Islet precursor cell (in vitro differentiated cells): Measurements from ENCODE around the gene PLPPR1.
"Not testable (repeated sequence)": the region's sequence is repeated elsewhere in the genome, so short reads cannot be mapped to it uniquely, and the experiment has no call there.

Source experiments
- DNase-seq: peaks from one replicate; pipeline ENCODE4 v3.0.0-alpha.2; 2018

Gene PLPPR1

DNA sequence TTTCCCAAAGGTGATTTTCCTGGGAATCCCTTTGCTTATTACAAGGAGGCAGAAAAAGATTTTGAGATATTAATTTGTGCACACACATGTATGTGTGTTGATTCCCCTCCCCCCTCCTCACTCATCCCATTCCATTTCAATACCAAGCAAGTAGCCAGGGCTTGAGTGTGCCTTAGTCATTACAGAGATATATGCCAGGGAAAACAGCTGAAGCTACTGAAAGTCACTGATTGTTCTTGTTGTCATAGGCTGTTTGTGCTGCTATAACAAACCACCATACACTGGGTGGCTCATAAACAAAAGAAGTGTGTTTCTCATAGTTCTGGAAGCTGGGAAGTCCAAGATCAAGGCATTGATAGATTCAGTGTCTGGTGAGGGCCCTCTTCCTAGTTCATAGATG, 197.6 kb downstream of the PLPPR1 start:
- no peak for DNase-seq

DNA sequence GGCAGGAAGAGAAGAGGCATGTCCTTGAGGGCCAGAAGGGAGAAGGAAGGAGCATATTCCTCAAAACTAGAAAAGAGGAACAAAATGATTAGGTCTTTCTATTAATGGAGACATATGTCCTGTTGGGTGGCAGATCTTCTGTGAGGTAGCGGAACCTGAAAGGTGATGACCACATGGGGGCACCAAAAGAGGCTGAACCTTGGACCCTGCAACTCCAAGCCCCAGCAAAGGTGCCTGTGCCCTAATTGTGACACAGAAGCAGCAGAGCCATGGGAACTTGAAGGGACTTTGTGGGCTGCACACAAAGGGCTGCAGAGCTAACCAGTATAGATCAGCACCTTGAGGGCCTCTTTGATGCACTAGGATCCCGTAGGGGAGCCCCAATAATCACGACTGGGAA, 198.3 kb downstream of the PLPPR1 start:
- DNase-seq: no peak

DNA sequence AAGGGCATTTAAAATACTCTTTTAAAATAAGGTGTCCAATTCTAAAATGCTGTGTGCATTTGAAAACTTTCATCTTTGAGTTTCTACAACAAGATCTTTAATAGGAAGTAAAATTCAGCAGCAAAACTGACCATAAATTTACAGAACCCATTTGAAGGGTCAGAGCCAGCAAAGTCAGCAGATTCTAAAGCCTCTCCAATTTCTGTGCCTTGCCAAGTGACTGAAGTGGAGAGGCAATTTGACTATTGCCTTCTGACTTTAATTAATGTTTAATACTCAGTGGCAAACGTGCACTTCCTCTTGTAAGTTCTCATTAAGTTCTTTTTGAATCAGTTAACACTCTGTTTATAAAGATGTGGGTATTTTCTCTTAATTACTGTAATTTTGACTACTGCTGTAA, 201.1 kb downstream of the PLPPR1 start:
- no peak for DNase-seq

DNA sequence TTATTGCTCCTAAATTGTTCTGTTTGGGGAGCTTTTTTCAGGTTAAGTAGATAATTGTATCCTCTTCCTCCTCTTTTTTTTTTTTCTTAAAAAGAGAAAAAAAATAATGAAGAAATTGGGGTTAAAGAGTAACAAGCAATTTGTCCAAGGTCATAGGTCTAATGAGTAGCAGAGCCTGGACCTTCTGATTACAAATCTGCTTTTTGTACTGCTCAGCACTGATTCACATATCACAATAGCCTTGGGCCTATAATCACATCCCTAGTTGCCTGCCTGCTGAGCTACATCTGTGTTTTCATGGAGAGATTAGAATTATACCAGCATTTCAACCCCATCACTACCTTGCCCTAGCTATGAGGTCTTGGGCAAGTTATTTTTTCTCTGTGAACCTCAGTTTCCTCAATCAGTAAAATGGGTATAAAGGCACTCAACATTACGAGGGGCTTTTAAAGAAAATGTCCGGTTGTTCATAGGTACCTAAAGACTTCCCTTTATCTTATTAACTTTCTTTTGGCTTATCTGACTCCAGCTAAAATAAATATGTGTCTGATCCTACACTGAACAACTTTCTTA, 204.0 kb downstream of the PLPPR1 start:
- DNase-seq: no peak

DNA sequence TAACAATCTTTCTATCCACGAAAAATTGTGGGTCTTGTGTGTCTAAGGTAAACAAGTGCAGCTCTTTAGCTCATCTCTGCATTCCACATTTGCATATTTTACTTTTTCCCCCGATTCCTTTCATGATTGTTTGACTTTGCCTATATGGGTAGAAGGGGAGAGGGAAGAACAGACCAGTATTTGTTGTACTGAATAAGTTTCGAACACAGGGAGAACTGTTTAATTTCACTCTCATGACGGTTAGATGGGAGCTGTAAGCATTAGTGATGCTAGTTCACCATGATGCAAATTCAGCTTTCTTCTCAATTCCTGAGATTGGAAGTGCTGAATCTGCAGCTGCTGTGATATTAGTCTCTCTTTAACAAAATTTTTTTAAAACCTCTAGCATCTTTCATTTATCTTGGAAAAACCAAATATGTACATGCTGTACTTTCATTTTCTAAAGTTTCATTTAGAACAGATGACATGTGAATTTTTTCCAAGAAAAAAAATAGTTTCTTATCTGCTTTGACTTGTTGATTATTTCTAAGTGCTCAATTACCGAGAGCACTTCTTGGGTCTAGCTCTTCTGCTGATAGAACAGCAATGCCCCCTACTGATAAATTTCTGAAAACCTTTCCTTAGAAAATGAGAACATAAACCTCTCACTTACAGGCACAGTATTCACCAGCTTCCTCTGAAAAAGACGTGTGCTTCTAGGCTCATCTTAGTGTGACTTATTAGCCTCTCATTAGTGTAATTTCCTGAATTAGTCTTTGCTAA, 206.8 kb downstream of the PLPPR1 start:
- no peak for DNase-seq

DNA sequence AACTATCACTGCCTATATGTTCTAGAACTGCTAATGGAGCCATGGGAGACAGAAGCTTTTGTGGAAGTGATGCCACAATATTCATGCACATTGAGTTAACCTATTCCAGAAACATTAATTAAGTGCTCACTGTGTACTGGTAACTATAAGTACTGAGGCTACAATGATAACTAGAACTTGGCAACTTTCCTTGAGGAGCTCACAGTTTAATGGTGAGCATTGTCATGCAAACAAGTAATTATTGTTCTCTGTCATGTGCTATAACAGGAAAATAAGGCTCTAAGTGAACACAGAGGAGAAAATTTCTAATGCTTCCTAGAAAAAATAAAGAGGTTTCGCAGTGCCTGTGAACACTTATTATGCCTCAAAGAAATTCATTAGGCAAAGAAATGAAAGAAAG, 214.1 kb downstream of the PLPPR1 start:
- no peak for DNase-seq

DNA sequence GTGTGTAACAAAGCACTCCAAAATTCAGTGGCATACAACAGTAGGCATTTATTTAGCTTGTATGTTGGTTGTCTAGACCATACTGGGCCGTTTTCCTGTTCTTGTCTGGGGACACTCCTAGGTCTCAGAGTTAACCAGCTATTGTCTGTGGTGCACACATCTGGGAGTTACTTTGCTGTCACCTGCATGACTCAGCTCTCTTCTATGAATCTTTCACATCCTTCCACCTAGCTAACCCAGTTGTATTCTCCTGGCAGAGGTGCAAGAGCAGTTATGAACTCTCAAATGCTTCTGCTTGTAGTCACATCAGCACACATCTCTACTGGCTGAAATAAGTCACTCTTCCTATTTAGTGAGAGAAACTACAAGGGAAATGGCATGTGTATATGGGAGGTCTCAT, 218.2 kb downstream of the PLPPR1 start:
- no peak for DNase-seq

DNA sequence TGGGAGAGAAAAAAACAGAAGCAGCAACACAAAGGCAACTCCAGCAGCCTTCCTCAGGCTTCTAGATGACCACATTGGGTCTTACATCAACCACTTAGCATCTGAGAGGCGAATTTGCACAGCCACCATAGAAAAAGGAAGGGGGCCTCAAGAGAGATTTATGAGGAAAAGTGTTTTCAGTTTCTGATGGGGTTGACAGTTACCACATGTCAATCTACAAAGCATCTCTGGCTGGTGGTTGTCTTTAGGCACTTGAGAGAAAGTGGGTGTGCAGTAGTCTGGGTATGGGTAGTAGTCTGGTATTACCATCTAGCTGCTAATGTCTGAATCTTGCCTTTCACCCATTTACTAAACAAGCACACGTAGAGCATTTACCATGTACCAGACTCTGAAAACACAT, 218.8 kb downstream of the PLPPR1 start:
- DNase-seq: no peak

DNA sequence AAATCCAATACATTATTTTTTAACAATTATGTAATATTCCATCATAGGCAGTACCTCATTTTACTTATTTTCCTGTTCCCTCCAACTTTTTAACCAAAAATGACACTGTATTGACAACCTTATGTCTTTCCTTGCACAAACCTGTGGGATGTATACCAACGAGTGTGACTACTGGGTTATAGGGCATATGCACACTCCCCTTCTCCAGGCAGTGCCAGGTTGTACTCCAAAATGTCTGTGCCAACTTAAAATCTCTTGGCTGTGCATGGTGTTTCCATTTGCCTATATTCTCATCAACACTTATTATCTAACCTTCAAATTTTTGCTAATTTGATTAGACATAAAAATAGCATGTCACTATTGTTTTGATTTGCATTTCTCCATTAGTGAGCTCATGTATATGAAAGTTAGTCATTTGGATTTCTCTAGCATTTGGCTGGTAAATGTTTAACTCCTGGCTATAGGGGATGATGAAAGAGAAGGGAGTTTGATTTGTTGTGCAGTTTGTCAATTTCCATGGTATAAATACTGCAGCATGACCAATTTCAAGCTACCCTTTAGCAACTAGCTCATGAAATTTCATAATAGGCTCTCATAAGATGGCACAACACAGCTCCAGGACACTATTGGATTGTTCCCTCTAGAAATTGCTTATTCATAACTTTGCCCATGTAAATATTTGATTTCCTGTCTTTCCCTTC, 226.4 kb downstream of the PLPPR1 start:
- no peak for DNase-seq

DNA sequence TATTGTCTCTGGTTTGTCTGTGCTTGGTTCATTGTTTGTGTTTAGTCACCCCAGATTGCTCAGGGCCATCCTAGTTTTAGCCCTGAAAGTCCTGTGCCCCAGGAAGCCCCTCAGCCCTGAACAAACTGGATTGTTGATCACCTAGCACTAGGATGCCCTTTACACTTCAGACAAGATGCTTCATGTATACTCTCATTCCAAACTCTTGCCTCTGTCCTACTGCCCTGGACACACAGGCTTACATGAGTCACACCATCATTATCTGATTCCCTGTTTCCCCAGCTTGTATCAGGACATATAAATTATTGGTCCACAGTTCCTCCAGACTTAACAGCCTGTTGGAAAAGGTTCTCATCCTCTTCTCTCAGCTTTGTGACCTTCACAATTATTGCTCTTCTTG, 236.2 kb downstream of the PLPPR1 start:
- DNase-seq: no peak

DNA sequence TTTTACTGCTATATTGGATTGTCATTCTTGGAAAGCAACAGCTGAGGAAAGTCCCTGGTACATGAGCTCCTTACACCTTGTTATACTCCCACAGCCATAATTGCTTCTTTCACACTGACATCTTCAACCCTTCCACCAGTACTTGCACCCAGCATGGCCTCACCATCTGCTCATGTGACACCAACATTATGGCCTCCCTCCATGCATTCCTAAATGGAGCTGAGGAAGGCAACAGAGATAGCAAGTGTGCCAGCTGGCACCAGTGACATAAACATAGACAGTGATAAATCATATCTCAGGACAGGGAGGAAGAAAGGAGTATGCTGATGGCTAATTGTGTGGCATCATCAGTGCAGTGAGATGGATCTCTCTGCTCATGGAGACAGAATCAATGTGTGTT, 236.7 kb downstream of the PLPPR1 start:
- DNase-seq: no peak

DNA sequence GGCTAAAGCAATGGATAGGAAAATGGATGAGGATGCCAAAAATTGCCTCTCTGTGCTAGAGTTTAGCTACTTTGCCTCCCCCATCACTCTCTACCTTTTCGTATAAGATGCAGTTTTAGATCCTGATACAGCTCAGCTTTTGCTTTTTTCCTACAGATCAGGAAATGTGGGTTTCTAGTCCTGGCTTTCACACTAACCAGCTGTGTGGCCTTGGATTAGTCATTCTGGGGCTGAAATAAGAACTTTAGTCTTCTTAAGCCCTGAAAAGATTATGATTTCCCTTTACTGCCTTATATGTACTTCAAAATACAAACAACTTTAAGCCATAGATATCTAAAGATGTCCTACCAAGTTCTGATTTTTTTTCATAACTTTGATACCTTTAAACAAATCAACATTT, 239.9 kb downstream of the PLPPR1 start:
- no peak for DNase-seq

DNA sequence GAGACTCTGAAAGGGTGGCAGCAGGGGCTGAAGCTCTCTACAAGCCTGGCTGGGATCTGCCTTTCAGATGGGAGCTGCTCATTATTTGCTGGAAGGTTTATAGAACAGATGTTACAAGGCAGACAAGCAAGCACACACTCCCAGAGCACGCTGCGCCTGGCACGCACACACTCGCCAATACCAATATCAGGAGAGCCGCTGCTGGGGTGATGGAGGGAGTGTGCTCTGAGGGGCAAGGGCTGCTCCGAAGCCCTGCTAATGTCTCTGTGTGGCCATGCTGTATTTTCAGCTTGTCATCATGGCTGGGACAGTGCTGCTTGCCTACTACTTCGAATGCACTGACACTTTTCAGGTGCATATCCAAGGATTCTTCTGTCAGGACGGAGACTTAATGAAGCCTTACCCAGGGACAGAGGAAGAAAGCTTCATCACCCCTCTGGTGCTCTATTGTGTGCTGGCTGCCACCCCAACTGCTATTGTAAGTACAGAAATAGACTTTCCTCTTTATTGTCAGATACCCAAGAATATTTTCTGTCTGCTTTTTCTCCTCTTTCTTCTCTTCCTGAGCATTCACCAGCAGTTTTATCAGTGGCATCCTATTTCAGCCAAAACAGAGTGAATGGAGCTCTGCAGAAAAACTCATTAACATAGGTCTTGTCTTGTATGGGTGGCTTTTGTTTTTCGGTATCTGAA, 241.2 kb downstream of the PLPPR1 start:
- DNase-seq: no peak

DNA sequence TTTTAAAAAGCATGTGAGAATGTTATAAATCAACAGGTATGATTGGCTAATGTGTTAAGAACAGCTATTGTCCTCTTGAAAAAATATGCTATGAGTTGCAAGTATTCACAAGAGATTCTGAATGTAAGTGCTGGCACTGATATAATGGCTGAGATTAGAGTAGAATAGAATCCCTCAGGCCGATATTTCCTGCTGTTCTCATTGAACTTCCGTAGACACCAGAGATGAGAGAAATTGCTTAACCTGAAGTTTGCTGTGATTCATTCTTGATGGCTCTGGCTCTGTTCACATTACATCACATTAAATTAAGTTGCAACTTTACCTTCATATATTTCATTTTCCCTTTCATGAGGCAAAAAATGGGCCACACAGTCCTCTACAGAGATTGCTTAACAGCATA, 241.8 kb downstream of the PLPPR1 start:
- no peak for DNase-seq

DNA sequence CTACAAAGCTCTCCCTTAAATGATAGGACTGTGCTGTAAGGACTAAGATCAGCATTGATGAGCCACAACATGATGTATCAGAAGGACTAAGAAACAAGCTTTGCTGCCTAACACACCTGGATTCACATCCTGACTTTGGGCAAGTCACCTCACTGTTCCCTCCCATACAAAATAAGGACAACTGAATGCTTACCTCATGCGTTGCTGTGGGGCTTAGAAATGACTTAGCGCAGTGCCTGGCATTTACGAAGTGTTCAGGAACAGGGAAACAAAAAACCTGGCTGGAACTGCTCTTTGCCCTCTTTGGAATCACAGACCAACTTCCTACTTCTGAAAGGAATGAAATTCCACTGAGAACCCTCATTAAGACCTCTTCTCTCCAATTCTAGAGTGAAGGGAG, 242.6 kb downstream of the PLPPR1 start:
- DNase-seq: no peak

DNA sequence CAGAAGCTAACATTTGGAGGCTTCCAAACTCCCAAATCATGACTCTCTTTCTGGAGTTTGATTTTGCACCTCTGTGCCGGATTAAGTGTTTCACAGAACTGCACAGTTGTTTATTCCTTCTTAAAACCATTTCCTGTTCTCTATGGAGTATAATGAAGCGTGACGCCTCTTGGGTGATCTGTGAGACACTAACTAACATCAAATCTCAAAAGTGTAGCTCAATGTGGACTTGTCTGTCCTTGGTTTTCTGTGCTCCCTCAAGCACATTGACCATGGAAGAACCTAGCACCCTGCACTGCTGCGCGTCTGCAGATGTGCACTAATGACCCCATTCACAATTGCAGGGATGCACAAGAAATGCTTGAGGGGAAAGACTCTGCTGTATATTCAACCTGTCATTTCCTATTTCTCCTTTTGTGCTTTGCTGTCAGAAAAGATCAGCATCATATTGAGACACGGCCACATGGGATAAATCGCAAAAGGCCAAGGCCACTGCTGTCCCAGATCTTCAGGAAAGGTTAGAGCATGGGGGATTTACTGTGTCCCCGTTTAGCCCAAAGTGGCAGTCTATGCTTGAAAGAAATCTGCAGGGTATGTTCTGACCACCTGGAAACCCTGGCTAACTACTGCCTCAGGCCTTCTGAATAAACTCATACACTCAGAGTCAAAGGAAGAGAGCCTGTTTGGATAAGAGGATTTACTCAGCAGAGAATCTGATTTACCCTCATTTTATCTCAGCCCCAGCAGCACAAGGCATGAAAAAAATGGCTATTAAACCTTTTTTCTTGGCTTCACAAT, 246.6 kb downstream of the PLPPR1 start:
- no peak for DNase-seq

DNA sequence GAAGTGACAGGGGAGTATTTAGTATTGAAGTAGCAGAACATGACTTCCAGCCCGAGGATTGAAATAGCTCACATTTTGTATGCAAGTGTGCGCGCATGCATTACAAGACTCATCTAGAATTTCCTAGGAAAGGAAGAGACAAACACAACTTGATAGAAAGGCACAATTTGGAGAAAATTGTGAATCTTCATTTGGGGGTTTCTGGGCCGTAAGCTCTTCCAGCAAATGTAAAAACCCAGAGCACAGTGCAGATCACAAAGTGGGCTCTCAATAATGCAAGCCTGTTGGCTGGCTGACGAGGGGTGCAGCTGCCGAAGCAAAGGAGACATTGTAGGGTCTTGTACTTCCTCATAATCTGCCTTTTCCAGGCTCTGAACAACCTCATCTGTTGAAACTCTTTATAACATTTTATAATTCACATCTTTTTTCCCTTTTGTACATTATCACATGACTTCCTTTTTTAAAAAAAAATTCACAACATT, 247.3 kb downstream of the PLPPR1 start:
- DNase-seq: no peak

DNA sequence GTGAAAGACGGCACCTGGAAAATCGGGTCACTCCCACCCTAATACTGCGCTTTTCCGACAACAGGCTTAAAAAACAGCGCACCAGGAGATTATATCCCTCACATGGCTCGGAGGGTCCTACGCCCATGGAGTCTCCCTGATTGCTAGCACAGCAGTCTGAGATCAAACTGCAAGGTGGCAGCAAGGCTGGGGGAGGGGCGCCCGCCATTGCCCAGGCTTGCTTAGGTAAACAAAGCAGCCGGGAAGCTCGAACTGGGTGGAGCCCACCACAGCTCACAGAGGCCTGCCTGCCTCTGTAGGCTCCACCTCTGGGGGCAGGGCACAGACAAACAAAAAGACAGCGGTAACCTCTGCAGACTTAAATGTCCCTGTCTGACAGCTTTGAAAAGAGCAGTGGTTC, 262.5 kb downstream of the PLPPR1 start:
- DNase-seq: not testable (repeated sequence)

DNA sequence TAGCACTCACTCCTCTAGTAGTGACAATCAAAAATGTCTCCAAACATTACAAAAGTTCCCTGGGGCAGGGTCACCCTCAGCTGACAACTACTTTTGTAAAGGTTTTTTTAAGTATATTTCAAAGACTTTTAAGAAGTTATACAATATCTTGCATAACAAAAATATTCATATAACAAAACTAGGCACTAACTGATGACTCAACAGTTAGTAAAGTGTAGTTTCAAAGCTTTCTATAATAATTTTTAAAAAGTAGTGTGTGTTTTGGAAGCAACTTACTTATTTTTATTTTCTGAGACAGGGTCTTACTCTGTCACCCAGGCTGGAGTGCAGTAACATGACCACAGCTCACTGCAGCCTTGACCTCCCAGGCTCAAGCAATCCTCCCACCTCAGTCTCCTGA, 271.4 kb downstream of the PLPPR1 start:
- DNase-seq: no peak

DNA sequence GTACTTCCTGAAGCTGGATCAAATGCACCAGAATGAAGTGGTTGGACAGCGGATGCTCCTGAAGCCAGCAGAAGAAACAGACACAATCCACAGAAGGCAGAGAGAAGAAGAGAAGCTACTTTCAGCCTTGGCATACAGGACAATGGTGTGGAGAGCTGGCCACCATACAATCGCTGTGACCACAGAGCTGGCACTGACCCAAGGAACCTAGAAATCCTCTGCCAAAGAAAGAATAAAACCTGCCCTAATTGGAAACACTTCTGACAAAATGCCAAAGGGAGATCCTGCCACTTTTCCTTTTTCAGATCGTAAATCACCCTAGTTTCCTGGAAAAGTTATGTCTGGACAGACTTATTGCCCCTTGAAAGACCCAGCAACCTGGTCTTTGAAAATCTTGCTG, 278.5 kb downstream of the PLPPR1 start:
- no peak for DNase-seq

DNA sequence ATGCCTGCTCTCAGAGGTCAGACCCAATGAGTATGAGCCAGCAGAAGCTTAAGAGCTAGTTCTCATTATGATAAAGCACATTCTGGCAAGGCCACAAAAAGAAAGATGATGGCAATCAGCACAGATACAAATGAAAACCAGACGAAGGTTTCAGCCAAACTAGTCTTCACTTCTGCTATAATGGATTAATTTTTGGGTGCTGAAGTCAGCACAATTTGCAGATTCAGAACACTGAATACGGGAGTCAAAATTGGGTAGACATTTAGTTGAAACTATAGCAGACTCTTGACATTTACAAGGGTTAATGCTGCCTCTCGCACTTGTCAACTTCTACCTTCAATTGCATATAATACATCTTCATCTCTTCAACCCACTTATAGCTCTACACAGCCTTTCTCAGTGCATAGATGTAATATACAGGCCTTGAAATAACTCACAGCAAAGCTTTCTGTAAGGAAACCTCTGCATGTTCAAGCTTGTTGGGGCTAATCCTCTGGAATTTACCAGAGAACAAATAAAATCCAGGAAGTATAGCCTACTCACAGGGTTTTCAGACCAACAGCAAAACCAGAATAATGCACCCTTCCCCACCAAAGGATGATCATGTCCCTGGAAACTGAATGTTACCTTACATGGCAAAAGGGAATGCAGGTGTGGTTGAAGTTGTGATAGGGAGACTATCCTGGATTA, 279.1 kb downstream of the PLPPR1 start:
- no peak for DNase-seq

DNA sequence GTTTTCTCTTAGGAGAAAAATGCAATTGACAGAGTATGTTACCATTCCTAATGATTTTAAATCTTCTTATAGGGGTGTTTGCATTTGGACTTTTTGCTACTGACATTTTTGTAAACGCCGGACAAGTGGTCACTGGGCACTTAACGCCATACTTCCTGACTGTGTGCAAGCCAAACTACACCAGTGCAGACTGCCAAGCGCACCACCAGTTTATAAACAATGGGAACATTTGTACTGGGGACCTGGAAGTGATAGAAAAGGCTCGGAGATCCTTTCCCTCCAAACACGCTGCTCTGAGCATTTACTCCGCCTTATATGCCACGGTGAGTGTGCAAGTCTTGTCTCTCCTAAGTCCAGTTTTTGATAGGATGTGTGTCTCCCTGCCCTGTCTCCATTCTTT, 280.6 kb downstream of the PLPPR1 start:
- no peak for DNase-seq
